Measurements from ENCODE around the gene SLC22A14. TPM values are rescaled to one million over a fixed set of nuclear protein-coding genes. Genes with fewer than 3 reads are reported as not detected.

Gene SLC22A14
- total and polyA plus RNA-seq, 10 of the 15 experiments (the other 5 are each of a cell fraction or from before 2014, with no cell fraction given) = not detected

GRCh38 chr3:38325256-38325655 lies 43.2 kb downstream of the SLC22A14 start:
- CTCF ChIA-PET = no interaction called here
- Histone ChIP-seq H3K27me3 (replicated peaks in 1 of 2; ENCODE audit: control insufficient read depth in 2 of 2, insufficient read depth in 2 of 2, low read length in 1 of 2) (no peaks in the 10 kb centered on the region), H2AFZ (ENCODE audit: control insufficient read depth, low read depth, low read length) (no peak overlapping the region), H3K36me3 (ENCODE audit: control insufficient read depth in 2 of 2, insufficient read depth in 2 of 2, low read length in 1 of 2) (no peaks in the 10 kb centered on the region), H3K4me1 (ENCODE audit: control insufficient read depth, insufficient read depth, low read length) (no peaks in the 10 kb centered on the region), H3K27ac (ENCODE audit: control insufficient read depth, insufficient read depth) (no peak overlapping the region), H3K9ac (ENCODE audit: control insufficient read depth, insufficient read depth, low read length) (no peak overlapping the region), H3K4me2 (ENCODE audit: control insufficient read depth, insufficient read depth) (no peak overlapping the region), H4K20me1 (ENCODE audit: control insufficient read depth, insufficient read depth) (no peaks in the 10 kb centered on the region), H3K79me2 (ENCODE audit: control insufficient read depth, insufficient read depth, low read length) (no peaks in the 10 kb centered on the region), H3K4me3 (no peak overlapping the region), H3K9me3 (replicated peaks; ENCODE audit: control insufficient read depth, insufficient read depth, low read length) (peaks cover 2% of the 10 kb centered on the region; the same call in 2 of the 3 replicates)
- intact Hi-C loops (cut with micrococcal nuclease; ENCODE audit: unreplicated experiment) (loop anchor here (10.0 kb wide), 1 partner anchor 330 kb away; no protein-coding TSS in a partner anchor), in situ Hi-C loops (cut with MboI) (no loop called here)
- SMC1A ChIA-PET (ENCODE audit: uncharacterized antibody, unreplicated experiment) = no interaction called here
- no peak for TF ChIP-seq BRCA1 (IDR thresholded peaks at IDR 0.05; ENCODE audit: low read depth, low read length)
- TF ChIP-seq PRDM15 (CRISPR knock-in tag; IDR thresholded peaks at IDR 0.05) = no peak
- no peak for TF ChIP-seq EGR1 (IDR thresholded peaks at IDR 0.05; ENCODE audit: borderline replicate concordance in 1 of 2, low read depth in 2 of 2, low read length in 2 of 2)
- TF ChIP-seq ZNF217 (IDR thresholded peaks at IDR 0.05) = no peak
- no peak for TF ChIP-seq IKZF1 (conservative IDR thresholded peaks at IDR 0.05)
- no peak for TF ChIP-seq JUNB (IDR thresholded peaks at IDR 0.05)
- no peak for TF ChIP-seq MLLT1 (IDR thresholded peaks at IDR 0.05)
- TF ChIP-seq BMI1 (IDR thresholded peaks at IDR 0.05; ENCODE audit: borderline replicate concordance) = no peak
- no peak for TF ChIP-seq CREB1 (IDR thresholded peaks at IDR 0.05; ENCODE audit: low read depth)
- no peak for TF ChIP-seq NKRF (conservative IDR thresholded peaks at IDR 0.05)
- no peak for TF ChIP-seq CHD2 (IDR thresholded peaks at IDR 0.05; ENCODE audit: borderline replicate concordance, low read depth, low read length)
- no peak for TF ChIP-seq SUPT20H (IDR thresholded peaks at IDR 0.05; ENCODE audit: borderline replicate concordance, control insufficient read depth, low read depth, low read length)
- RAD21 ChIA-PET (ENCODE audit: unreplicated experiment) = no interaction called here
- DNase-seq (ENCODE audit: low read depth, low spot score) = no peak
- FAIRE-seq = no peak
- ATAC-seq = no peak
- BruUV-seq (replicated peaks) = no TSS peak
- 15% methylated on average over 2 of the region's 2 CpGs for WGBS (ENCODE audit: insufficient coverage, insufficient replicate concordance, low lambda C conversion rate, missing lambda C conversion rate)
- POLR2A ChIA-PET = no interaction called here
